Stimulated activated CD8-positive, alpha-beta memory T cell treated with anti-CD3 and anti-CD28 coated beads, Interleukin-12 subunit alpha, Interleukin-12 subunit beta, amount 100 ng/mL, for 24 hours (primary cell): Measurements from ENCODE around the gene SMYD3.
"Not testable (repeated sequence)": the region's sequence is repeated elsewhere in the genome, so short reads cannot be mapped to it uniquely, and the experiment has no call there.

Experiments
- DNase-seq: peaks from one replicate; pipeline ENCODE4 v3.0.0-alpha.2; 2020; ENCODE audit errors: extremely low read depth

The SMYD3 gene

GRCh38 chr1:246355411-246356230 lies 151.5 kb downstream of the SMYD3 start:
- DNase-seq = no peak

DNA sequence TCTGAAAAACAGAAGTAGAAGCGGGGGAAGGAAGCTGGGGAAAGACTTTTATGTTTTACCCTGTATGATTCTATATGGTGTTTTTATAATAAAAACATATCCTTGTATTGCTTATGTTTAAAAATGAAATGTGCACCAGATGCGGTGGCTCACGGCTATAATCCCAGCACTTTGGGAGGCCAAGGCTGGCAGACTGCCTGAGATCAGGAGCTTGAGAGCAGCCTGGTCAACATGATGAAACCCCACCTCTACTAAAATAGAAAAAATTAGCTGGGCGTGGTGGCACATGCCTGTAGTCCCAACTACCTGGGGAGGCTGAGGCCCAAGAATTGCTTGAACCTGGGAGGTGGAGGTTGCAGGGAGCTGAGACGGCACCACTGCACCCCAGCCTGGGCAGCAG lies 155.4 kb downstream of the SMYD3 start:
- DNase-seq = no peak

DNA sequence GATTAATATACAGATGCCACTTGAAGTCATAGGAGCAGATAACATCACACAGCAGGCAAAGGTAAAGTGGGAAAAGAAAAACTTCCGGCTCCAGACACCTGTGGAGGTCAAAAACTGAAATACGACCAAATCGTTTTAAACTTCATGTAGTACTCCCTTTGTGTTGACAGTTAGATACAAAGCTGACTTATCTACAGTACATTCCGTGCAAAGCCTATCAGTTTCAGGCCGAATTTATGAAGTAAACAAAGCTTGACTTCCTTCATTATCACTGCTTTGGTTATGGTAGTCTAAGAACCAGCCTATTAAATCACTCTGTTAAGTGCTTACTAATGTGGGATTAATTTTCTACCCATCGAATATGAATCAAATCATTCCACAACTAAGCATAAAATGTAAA lies 156.3 kb downstream of the SMYD3 start:
- DNase-seq = no peak

DNA sequence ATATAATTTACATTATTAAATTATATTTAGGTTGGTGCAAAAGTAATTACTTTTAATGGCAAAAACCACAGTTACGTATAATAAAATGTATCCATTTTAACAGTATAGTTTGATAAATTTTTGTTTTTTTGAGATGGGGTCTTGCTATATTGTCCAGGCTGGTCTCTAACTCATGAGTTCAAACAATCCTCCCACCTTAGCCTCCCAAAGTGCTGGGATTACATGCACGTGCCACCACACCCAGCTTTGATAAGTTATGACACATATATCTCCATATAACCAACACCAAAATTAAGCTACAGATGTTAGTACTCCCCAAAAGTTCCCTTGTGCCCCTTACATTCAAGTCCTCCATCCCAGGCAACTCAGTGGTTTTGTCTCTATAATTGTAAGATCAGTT lies 163.1 kb downstream of the SMYD3 start:
- DNase-seq = no peak

- no peak for DNase-seq
Observed at GRCh38 chr1:246343251-246343650, 163.8 kb downstream of the SMYD3 start.

- DNase-seq = no peak
Observed at GRCh38 chr1:246338546-246338945, 168.5 kb downstream of the SMYD3 start.

GRCh38 chr1:246338098-246338497 lies 169.0 kb downstream of the SMYD3 start:
- no peak for DNase-seq

DNA sequence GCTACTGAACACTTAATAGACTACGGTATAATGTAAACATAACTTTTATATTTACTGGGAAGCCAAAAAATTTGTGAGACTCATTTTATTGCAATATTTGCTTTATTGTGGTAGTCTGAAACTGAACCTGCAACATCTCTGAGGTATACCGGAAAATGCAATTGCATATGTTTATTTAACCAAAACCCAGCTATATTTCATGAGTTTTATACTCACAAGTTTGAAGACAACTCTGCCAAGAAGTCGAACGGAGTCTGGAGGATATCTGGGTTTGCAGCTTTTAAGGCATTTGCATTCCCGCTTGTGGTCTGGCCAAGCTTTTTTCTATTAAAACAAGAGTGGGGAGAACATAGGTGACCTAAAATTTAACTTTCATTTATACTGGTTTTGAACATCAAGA lies 171.9 kb downstream of the SMYD3 start:
- DNase-seq = no peak

GRCh38 chr1:246333855-246334254 lies 173.2 kb downstream of the SMYD3 start:
- no peak for DNase-seq

DNA sequence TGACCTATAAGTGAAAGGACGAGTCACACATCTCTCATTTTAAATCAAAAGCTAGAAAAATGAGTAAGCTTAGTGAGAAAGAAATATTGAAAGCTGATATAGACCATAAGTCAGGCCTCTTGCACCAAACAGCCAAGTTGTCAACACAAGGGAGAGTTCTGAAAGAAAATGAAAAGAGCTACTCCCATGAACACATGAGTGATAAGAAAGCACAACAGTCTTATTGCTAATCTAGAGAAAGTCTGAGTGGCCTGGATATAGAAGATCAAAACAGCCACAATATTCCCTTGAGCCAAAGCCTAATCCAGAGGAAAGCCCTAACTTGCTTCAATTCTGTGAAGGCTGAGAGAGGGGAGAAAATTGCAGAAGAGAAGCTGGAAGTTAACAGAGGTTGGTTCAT lies 175.0 kb downstream of the SMYD3 start:
- DNase-seq = no peak

- no peak for DNase-seq
Observed at GRCh38 chr1:246329900-246330299, 177.2 kb downstream of the SMYD3 start.

DNA sequence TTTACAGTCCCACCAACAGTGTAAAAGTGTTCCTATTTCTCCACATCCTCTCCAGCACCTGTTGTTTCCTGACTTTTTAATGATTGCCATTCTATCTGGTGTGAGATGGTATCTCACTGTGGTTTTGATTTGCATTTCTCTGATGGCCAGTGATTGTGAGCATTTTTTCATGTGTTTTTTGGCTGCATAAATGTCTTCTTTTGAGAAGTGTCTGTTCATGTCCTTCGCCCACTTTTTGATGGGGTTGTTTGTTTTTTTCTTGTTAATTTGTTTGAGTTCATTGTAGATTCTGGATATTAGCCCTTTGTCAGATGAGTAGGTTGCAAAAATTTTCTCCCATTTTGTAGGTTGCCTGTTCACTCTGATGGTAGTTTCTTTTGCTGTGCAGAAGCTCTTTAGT lies 177.8 kb downstream of the SMYD3 start:
- not testable (repeated sequence) for DNase-seq

DNA sequence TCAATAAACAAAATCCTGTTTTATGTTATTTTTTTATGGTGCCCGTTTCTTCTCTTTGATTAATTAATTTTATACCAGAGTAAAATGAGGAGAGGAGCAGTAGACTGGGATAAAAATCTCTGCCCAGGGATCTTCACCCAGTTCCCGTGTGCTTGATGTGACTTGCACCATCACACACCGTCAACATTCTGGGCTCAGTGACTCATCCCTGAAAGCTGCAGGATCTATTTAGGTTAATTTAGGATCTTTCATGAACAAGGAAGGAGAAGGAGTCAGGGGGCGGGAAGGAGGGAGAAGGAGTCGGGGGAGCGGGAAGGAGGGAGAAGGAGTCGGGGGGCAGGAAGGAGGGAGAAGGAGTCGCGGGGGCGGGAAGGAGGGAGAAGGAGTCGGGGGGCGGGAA lies 182.4 kb downstream of the SMYD3 start:
- no peak for DNase-seq

- DNase-seq = not testable (repeated sequence)
Observed at GRCh38 chr1:246324033-246324432, 183.0 kb downstream of the SMYD3 start.

GRCh38 chr1:246320286-246320685 lies 186.8 kb downstream of the SMYD3 start:
- DNase-seq = no peak

DNA sequence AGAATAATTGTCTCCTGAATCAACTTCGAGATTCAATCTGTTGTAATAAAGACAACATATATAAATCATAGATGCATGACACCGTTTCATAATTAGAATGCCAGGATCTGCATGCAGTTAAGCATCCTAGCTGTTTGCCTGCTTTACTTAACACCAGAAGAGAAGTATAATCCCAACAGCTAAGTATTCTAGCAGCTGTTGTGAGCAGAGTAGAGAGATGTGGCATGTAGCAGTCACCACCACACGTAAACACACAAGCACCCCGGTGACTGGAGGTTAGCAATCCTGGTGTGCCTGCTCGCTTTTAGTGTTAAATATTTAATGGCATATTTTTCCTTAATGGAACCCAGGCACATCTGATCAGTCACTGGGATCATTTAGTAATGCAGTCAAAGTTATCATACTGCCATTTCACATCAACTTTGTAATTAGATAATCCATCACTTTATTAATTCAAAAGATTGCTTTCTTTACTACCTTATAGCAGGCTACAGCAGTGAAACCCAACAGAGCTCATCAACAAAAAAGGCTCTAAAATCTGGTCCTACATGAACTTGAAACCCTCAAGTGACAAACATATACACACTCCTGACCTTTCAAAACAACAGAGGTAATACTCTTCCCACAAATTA lies 187.9 kb downstream of the SMYD3 start:
- DNase-seq = no peak

GRCh38 chr1:246318622-246319021 lies 188.5 kb downstream of the SMYD3 start:
- no peak for DNase-seq

GRCh38 chr1:246318036-246318359 lies 189.1 kb downstream of the SMYD3 start:
- no peak for DNase-seq

GRCh38 chr1:246317332-246318035 lies 189.6 kb downstream of the SMYD3 start:
- no peak for DNase-seq

- no peak for DNase-seq
Observed at GRCh38 chr1:246311461-246311860, 195.6 kb downstream of the SMYD3 start.

- DNase-seq = no peak
Observed at GRCh38 chr1:246309247-246309884, 197.7 kb downstream of the SMYD3 start.

DNA sequence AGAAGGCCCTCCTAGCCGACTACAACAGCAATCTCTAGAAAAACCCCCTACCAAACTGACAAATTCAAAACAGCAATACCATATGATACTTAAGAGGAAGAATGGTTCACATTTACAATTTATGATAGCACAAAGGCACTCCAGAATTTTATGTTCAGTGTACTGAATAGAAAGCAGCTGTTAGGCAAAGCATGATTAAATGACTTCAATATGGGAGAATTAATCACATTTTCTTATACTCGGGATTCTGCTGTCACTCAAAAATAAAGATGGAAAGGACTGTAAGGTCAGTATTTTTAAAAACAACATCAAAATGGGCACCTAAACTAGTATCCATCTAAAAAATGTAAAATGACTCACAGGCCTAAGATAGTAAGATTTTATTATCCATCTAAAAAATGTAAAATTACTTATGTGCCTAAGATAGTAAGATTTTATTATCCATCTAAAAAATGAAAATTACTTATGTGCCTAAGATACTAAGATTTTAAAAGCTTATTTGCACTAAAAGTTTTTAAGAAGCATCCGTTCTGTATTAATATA lies 198.5 kb downstream of the SMYD3 start:
- no peak for DNase-seq
